ENCODE measurements around the gene ATXN10.
"Not testable (repeated sequence)": the region's sequence is repeated elsewhere in the genome, so short reads cannot be mapped to it uniquely, and the experiment has no call there.

ATXN10 gene

DNA sequence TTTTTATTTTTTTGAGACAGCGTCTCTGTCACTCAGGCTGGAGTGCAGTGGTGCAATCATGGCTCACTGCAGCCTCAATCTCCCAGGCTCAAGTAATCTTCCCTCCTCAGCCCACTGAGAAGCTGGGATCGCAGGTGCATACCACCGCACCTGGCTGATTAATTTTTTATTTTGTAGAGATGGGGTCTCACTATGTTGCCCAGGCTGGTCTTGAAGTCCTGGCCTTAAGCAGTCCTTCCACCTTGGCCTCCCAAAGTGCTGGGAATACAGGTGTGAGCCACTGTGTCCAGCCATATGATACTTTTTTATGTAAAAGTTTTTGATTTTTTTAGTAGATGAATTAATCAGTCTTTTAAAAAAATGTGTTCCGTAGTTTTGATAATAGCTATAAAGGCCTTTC lies 42.8 kb downstream of the ATXN10 start:
- DNase-seq = not testable (repeated sequence)

DNA sequence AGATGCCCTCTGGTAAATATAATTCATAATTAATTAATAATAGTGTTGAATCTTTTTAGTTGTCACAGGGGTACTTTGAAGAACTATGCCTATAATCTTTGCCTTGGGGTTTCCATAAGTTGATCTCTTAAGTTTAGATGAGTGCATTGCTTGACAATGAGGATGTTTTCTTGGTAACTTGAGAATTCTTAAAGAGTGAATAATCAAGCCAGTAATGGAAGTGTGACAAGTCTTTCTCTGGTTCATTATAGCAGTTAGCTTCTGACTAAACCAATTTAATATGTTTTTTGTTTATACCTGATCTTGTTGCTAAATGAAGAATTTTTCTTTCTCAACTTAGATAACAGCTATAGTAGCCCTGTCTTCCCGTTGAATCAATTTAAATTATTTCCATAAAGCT lies 46.2 kb downstream of the ATXN10 start:
- peak; percentile 62 for DNase-seq

DNA sequence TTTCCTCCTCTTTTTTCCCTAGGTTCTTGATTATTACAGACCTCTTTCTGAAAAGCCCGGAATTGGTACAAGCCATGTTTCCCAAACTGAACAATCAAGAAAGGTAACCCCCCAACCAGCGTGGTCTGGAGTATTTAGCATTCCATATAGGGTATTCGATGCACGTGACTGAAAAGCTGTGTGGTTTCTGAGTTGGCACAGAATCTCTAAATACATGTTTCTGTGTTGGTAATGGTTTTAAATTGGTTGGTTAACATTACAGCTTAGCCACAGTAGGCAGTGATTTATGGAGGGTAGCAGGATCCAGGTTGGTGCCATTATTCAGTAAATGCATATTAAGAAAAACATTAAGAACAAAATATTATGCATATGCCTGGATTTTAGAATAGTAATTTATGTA lies 46.8 kb downstream of the ATXN10 start:
- peak; percentile 13 for DNase-seq

DNA sequence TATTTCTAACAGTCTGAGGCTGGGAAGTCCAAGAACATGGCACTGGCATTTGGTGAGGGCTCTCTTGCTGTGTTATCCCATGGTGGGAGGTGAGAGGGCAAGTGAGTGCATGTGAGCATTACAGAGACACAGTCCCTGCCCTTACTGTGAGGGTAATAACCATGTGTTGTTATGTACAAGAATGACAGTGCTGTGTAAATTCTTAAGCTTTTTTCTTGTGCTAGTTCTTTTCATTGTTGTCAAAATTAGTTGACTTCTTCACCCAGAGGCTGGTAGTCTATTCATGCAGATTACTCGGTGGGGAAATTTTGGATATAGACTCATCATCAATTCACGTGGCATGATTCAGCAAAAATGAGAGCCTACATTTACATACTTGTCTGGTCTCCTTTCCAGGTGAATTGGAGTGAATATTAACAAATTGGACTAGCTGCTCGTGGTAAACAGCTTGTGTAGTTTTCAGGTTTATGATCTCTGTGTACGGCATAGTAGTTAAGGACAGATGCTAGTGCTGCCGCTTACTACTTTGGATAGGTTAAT lies 49.3 kb downstream of the ATXN10 start:
- no peak for DNase-seq

DNA sequence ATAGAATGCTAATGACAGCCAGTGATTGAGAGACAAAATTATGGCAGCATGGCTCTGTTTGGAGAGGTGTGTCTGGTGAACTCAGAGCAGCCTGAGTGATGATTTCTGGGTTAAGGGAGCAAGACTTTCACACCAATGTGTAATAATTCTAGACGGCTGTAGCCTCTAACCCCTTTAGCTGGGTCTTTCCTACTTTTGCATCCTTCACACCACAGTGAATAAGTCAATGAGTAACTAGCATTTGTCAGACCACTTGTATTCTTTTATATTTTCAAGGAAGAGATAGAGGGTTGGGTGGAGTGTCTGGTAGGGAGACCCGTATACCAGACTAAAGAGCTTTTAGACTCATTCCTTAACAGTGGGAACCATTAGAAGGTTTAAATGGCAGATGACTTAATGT lies 50.4 kb downstream of the ATXN10 start:
- no peak for DNase-seq

DNA sequence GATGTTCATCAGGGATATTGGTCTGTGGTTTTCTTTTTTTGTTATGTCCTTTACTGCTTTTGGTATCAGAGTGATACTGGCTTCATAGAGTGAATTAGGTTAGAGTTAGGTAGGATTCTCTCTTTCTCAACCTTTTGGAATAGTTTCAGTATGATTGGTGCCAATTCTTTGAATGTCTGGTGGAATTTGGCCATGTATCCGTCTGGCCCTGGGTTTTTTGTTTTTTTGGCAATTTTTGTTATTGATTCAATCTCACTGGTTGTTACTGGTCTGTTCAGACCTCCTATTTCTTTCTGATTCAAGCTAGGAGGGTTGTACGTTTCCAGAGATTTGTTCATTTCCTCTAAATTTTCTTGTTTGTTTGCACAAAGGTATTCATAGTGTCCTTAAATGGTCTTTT lies 54.4 kb downstream of the ATXN10 start:
- no peak for DNase-seq

DNA sequence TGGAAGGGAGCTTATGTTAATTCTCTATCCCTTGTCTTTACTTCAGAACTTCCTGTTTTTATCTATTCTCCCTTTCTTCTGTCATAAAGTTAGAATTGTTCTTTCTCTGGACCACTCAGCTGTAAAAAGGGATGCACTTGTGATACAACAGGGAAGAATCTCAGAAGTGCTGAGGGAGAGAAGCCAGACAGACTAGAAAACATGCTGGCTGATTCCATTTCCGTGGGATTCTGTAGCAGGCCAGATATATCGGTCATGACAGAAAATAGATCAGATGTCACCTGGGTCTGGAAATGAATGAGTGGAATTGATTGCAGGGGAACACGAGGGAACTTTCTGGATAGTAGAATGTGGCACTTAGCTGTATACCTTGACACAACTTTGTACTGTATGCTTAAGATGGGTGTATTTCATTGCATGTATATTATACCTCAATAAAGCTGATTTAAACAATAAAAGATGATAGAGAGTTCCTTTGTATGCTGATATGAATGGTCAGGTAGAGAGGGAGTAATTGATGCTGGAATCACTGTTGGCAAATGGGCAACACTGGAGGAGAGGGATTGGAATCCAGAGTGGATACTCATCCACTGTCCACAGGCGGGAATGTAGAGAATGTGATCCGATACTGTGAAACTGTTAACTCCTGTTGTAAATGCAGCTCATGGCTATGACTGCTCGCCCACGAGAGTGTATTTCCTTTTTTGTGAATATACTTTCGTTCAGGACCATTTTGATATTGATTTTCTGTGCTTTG lies 59.6 kb downstream of the ATXN10 start:
- peak; percentile 66 for DNase-seq

DNA sequence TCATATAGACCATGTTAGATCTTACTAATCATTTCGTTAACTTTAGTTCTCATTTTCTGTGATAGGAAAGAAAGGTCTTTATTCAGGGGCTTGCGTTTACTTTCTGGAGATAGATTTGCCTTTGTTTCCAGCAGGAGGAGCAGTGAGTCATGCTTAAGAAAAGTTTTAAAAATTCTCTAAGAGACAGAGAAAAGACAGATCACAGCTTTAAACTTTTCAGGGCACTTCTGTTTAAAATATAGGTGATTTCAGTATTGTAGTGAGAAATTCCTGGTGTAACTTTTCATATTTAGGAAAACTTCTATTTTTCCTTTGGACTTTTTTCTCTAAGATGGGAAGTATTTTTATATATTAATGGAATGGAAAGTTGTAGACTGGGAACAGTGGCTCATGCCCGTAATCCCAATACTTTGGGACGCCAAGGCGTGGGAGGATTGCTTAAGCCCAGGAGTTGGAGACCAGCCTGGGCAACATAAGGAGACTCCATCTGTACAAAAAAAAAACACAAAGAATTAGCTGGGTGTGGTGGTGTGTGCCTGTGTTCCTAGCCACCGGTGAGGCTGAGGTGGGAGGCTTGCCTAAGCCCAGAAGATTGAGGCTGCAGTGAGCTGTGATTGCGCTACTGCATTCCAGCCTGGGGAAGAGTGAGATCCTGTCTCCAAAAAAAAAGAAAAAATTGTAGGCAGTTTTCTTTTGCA lies 60.3 kb downstream of the ATXN10 start:
- peak; percentile 30 for DNase-seq

DNA sequence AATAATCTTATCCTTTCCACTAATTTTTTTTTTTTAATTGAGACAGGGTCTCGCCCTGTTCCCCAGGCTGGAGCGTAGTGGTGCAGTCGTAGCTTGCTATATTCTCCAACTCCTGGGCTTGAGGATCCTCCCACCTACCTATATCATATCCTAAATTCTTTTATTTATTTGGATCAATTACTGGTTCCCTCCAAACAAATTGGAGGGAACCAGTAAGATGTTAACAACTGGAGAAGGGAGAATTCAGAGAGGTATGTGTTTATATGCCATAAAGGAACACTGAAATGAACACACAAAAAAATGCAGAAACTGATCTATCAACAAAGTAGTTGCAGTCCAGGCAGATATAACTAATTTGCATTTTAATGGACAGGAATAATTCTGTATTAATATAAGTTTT lies 63.6 kb downstream of the ATXN10 start:
- DNase-seq = no peak

DNA sequence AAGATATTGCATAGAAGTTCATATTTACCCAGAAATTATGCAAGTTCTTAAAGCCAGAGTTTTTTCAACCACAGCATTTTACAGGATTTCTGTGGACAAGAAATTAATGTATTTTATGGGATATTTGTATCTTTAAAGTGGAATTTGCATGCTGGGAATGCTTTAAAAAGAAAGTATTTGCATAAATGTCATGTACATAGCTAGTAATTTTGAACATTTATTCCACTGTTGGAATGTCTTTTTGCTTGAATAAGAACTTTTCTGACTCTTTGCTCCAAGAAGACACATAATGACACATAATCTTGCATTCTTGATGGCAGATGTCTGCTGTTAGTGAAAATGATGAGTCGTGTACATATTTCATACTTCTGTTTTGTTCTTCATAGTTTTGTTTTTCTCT lies 66.6 kb downstream of the ATXN10 start:
- peak; percentile 53 for DNase-seq

DNA sequence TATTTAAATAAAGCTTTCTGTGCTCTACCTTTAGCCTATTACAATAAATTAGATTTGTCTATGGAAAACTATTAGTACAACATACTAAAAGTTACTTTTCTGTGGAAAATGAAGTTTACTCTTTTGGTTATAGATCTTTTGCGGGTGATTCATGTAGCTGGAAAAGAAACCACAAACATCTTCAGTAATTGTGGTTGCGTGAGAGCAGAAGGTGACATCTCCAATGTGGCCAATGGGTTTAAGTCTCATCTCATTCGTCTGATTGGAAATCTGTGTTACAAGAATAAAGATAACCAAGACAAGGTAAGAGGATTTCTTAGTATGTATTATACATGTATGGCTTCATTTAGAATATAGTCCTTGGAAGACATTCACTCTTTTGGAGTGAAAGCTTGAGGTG lies 68.6 kb downstream of the ATXN10 start:
- peak; percentile 21 for DNase-seq

DNA sequence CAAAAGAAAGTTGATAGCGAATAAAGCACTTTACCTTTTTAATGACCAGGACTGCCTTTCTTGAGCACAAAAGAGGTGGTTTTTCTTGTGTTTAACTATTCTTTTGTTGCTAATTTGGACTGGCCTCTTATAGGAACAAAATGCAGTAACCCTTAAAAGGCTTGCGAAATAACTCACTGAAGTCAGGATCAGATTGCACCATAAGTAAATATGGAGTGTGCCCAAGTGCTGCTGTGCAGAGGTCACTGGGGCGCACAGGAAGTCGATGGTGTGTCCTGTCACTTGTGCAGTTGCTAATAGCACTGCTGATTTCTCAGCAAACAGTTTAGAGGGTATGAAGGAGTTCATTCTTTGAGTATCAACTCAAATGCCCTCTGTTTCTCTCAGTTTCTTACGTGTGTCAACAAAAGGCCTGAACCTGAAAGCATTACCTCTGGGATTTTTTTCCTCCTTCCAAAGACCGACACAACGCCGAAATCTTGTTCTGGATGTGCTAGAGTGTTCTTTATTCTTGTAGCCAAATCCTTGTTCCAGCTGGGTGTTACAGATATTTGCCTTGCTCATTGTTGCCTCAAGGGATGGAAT lies 71.3 kb downstream of the ATXN10 start:
- DNase-seq = peak; percentile 41

DNA sequence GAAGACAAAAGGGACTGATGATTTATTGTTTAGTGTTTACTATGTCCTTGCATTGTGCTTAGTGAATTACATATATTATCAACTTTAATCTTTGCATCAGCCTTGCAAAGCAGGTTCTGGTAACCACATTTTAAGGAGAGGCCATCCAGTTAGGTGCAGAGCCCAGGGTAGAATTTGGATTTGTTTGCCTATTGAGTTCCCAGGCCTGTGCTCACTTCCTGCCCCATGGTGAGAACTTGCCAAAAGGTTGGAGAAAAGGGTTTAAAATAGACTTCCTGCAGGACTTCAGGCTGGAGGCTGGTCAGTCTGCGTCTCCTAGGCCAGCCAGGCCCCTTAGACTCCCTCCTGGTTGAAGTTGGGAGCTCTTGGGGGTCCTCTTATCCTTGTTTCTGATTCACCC lies 72.1 kb downstream of the ATXN10 start:
- no peak for DNase-seq

DNA sequence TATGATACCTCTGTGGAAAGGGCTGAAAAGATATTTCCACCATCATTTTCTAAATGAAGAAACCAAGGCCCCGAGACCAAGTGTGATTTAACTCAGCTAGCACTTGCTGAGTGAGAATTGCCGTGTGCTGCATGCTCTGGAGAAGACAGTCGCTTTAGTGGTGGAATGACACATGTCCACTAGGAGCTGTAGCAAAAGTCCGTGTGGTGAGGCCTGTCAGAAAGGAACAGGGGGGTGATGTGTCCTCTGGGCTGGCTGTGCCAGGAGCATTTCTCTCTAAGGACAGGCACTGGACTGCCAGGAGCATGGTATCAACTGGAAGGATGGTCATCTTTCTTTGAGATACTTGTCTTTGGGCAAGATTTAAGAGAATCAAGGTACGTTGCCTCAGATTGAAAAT lies 72.8 kb downstream of the ATXN10 start:
- no peak for DNase-seq

DNA sequence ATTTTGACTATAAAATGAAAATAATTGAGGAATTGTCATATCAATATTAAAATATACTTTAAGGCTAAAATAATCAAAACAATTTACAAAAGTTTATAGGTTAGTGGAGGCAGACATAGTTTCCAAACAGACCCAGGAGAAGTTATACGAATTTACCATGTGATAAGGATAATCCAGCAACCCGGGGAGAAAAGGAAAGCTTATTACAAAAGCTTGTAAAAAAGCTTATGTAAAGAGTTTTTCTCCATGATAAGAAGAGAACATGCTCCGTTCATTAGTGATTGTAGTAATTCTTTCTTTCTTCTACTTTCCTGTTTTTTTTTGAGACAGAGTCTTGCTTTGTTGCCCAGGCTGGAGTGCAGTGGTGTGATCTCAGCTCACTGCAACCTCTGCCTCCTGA lies 79.0 kb downstream of the ATXN10 start:
- DNase-seq = no peak

DNA sequence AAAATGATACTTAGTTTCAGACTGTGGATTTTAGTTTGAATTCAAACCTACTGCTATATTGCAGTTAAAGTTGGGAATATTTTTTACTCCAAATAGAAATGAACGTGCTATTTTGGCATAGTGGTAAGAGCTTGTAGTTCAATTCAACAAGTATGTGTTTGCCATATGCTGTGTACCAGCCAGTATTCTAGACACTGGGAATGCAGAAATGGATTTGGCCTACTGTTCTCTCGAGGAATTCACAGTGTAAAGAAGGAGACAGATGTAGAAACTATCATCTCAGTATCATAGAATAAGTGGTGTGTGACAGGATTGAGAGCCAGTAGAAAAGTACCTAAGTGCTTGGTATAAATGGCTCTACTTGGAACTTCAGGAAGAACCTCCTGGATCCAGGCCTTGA lies 80.4 kb downstream of the ATXN10 start:
- DNase-seq = no peak

DNA sequence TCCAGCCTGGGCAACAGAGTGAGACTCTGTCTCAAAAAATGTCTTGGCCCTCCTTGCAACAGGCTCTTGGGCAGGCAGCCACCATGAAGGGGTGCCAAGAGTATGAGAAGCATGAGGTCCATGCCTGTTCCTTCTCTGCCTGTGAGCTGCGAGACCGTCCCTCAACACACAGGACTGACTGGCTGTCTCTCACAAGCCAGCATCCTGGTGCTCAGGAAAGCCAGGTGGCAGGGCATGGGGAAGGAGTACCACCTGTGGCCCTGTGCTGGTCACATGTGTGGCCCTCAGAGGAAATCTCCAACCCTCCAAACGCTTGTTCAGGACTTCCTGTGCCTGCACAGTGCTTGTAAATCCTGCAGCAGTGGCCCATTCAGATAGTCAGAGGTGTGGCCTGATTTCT lies 83.2 kb downstream of the ATXN10 start:
- no peak for DNase-seq

DNA sequence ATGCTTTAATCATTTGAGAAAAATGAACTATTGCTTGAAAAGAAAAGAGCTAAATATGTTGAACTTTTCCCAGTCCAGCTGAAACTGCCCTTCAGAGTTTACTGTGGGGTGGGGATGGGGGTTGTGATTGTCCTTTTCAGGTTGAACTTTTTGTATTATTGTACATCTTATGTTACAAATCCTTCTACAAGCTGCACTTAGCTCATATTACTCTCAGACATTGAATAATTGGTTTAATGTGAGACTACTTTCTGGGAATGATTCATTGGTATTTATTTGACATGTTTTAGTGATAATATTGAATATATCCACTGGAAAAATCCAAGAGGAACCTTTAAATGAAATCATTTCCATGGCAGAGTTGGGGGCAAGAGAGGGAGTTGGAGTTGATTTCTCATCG lies 84.9 kb downstream of the ATXN10 start:
- DNase-seq = no peak

DNA sequence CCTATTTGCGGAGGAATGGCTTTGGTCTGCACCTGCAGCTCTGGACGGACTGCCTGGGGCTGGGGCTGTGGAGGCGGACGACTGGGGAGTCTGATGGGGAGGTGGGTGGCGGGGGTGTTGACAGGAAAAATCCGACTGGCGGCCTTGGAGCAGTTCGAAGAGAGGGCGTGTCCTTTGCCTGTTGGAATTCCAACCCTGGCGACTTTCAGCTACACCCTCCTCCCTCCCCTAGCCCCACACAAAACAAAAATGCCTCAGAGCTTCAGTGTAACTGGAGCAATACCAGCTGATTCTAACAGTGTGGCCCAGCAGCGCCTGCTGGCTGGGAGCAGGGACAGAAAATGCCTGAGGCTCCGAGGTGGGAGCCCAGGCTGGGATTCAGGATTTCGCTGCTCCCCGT lies 85.4 kb downstream of the ATXN10 start:
- DNase-seq = peak; percentile 50

DNA sequence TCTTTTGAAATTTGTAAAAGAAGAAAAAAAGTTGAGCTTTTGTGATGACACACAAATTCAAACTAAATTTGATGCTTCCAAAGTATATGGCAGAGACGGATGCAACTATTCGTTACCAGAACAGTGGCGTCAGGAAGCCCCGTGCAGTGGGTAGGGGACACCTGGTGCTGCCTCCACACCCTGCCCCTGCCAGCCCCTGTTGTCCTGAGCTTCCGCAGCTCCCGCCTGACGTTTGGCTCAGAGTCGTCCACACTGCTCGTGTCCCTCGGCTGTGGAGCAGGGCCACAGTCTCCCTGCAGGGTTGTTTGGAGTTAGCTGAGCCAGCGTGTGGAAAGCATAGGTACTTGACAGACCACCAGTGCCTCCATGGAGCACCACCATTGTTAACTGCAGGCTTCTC lies 86.3 kb downstream of the ATXN10 start:
- DNase-seq = no peak

DNA sequence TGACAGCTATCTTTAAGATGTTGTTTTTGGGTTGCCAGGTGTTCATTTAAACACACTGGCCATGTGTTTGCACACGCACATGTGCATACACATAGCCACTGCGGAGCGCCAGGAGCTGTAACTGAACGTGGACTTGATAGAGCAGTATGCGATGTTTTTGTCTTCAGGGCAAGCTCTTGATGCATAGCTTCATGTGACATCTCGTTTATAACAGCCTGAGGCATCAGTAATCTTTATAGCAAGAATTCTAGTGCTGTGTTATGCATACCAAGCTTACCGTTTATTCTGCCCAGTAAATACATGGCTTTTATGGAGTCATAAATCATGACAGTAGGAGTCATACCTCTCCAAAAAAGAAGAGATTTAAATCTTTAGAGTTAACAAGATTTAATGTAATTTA lies 87.0 kb downstream of the ATXN10 start:
- DNase-seq = no peak

DNA sequence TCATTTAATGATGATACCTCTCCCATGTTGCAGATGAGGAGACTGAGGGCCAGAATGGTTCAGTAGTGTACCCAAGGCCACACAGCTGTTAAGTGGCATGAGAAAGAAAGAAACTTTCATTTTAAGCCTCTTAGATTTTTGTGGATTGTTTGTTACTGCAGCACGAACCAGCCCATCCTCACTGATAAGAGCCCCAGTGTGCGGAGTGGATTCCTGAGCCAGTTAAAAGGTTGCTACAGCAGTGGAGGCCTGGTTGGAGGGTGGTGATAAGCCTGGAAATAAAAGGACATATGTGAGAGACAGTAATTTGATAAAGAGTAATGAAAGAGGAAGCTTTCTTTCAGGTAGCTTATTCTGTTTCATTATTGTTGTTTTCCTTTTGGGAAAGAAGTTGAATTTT lies 89.0 kb downstream of the ATXN10 start:
- no peak for DNase-seq

DNA sequence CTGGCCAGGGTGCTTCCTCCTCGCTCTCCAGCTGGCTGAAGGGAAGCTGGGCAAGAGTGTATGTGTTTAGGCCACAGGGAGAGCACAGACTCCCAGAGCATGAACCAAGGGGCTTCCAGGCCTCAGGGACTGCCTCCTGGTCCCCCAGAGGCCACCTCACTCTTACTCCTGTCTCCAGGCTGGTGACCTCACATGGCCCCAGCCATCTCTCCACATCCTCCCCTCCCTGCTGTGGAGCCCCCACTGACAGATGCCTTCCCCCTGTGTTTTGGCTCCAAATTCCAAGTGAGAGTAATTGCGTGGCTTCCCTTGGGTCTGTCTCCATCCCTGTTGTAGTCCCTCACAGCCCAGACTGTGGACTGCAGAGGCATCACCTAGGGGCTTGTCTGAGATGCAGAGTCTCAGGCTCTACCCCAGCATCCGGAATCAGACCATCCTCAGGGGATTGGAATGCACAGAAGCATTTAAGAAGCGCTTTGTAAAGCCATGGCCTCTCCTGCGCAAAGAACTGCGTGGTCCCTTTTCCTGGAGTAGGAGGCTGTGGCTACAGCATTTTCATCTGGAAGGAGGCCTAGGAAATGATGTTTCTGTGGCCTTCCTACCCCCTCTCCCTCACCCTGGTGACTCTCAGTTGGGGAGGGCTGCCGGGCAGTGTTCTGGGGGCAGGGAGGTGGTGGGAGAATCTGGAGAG lies 91.1 kb downstream of the ATXN10 start:
- no peak for DNase-seq

DNA sequence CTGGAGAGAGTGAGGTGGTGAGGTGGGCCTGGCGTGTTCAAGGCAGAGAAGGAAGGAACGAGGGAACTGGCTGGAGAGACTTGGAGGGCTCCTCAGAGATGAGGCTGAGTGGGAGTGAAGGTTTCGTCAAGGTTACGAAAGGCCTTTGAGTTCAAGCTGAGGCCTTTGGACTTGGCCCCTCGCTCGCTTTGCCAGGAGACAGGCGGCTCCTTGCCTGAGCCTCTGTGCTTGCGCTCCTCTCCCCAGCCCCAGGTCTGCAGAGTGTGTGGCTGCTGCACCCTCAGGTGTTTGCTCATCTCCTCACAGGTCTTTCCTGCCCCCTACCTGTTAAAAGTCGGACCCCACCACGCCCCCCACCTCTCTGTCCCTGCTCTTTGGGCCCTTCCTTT lies 91.6 kb downstream of the ATXN10 start:
- no peak for DNase-seq

Data from fibroblast of upper back skin (primary cell).